HCT116 (cell line): Measurements from ENCODE around the gene MUC20. TPM values are rescaled to one million over a fixed set of nuclear protein-coding genes. Genes with fewer than 3 reads are reported as not detected.

Experiments used
- ATAC-seq: fragments of 200-7000 bp; cut with Tn5 transposase; 2 replicates; pipeline ENCODE4 v1.9.1; 2020; ENCODE audit warnings: mild to moderate bottlenecking, moderate library complexity
- BruUV-seq: library from RNA; stranded (reverse); fragments of 400-500 nt; replicated peaks from 2 replicates; lab custom pipeline; 2021; lab: Mats Ljungman, UMichigan
- CTCF ChIA-PET: fragments of 300-600 bp; sonication (Branson Sonifier 250); formaldehyde crosslinking; loops from one replicate; lab custom pipeline; 2021; ENCODE audit warnings: antibody characterized with exemption; lab: Charles Lee
- POLR2A ChIA-PET: fragments of 300-600, 350-600 bp; sonication (Branson Sonifier 250); formaldehyde crosslinking; loops from one replicate; lab custom pipeline; 2021; ENCODE audit warnings: antibody characterized with exemption; lab: Charles Lee
- RAD21 ChIA-PET, 2 experiments: fragments of 300-600 bp; sonication (Branson Sonifier 250); formaldehyde crosslinking; loops; one replicate each; lab custom pipeline; 2023; ENCODE audit warnings: low total read pairs in 2 of 2; ENCODE audit not compliant: uncharacterized antibody in 2 of 2, unreplicated experiment in 2 of 2, low non-redundant PET in 1 of 2; lab: Charles Lee
- DNase-seq: peaks from one replicate; pipeline ENCODE4 v3.0.0-alpha.2; 2010; ENCODE audit warnings: low read depth, low spot score
- H2AFZ ChIP-seq: fragments of 200-600 bp; shearing (Covaris generic), sonication (generic); 2 replicates; pipeline ENCODE4 v1.6.1; 2017; ENCODE audit warnings: low read depth, mixed run types, mixed read lengths, antibody characterized with exemption, low read length; ENCODE audit not compliant: poor library complexity, severe bottlenecking
- H3K27ac ChIP-seq: 2 replicates; pipeline ENCODE4 v1.5.1; 2012; ENCODE audit warnings: low read depth, low read length
- H3K27me3 ChIP-seq: fragments of 200-600 bp; sonication (generic); 2 replicates; pipeline ENCODE4 v1.6.1; 2016; ENCODE audit warnings: mixed run types, low read length, mixed read lengths; ENCODE audit not compliant: insufficient read depth
- H3K36me3 ChIP-seq, 2 experiments: fragments of 200-500 bp in 1 of 2; fragments of 200-600 bp in 1 of 2; sonication (Bioruptor generic) in 1 of 2; sonication (generic) in 1 of 2; 2 replicates each; pipeline versions ENCODE4 v1.5.1 to v1.6.1; 2014 to 2016; ENCODE audit warnings: low read length in 2 of 2, inconsistent platforms in 1 of 2, mixed read lengths in 1 of 2, mixed run types in 1 of 2; ENCODE audit not compliant: insufficient read depth in 2 of 2, control insufficient read depth in 1 of 2
- H3K4me1 ChIP-seq, 2 experiments: fragments of 200-600 bp in 1 of 2; sonication (generic) in 1 of 2; 2 replicates each; pipeline versions ENCODE4 v1.5.1 to v1.6.1; 2012 to 2017; ENCODE audit warnings: low read length in 2 of 2, inconsistent platforms in 1 of 2, mild to moderate bottlenecking in 1 of 2, mixed read lengths in 1 of 2, mixed run types in 1 of 2, moderate library complexity in 1 of 2; ENCODE audit not compliant: insufficient read depth in 2 of 2, control insufficient read depth in 1 of 2
- H3K4me2 ChIP-seq: fragments of 200-600 bp; sonication (generic); 2 replicates; pipeline ENCODE4 v1.6.1; 2017; ENCODE audit warnings: mixed run types, low read length, mixed read lengths
- H3K4me3 ChIP-seq, 2 experiments: fragments of 200-600 bp in 1 of 2; sonication (generic) in 1 of 2; replicated peaks in 1 of 2; 2 replicates each; pipeline ENCODE4 v1.5.1; 2011 to 2016; ENCODE audit warnings: low read length in 2 of 2, control low read depth in 1 of 2, low read depth in 1 of 2, mild to moderate bottlenecking in 1 of 2, mixed read lengths in 1 of 2, mixed run types in 1 of 2
- H3K79me2 ChIP-seq: fragments of 200-600 bp; sonication (generic); 2 replicates; pipeline ENCODE4 v1.6.1; 2017; ENCODE audit warnings: mild to moderate bottlenecking, mixed run types, low read length, moderate library complexity, mixed read lengths; ENCODE audit not compliant: insufficient read depth
- H3K9ac ChIP-seq: fragments of 200-600 bp; sonication (generic); 2 replicates; pipeline ENCODE4 v1.6.1; 2016; ENCODE audit warnings: low read length, mixed read lengths
- H3K9me2 ChIP-seq: fragments of 200-600 bp; sonication (generic), shearing (Covaris generic); 2 replicates; pipeline ENCODE4 v1.6.1; 2017; ENCODE audit warnings: mixed run types, mild to moderate bottlenecking, moderate library complexity; ENCODE audit not compliant: insufficient read depth
- H3K9me3 ChIP-seq, 2 experiments: fragments of 200-500 bp in 1 of 2; fragments of 200-600 bp in 1 of 2; sonication (Bioruptor generic) in 1 of 2; sonication (generic) in 1 of 2; 2 replicates each; pipeline ENCODE4 v1.6.1; 2014 to 2017; ENCODE audit warnings: low read length in 2 of 2, mixed read lengths in 2 of 2, inconsistent platforms in 1 of 2, low read depth in 1 of 2, mild to moderate bottlenecking in 1 of 2, mixed run types in 1 of 2, moderate library complexity in 1 of 2; ENCODE audit not compliant: control insufficient read depth in 1 of 2, insufficient read depth in 1 of 2
- H4K20me1 ChIP-seq: fragments of 200-600 bp; sonication (generic), shearing (Covaris generic); 2 replicates; pipeline ENCODE4 v1.6.1; 2017; ENCODE audit warnings: mixed run types, mild to moderate bottlenecking, moderate library complexity; ENCODE audit not compliant: insufficient read depth
- ATF3 ChIP-seq: IDR thresholded peaks from 2 replicates; pipeline ENCODE4 v1.6.1; 2012
- ELF1 ChIP-seq: IDR thresholded peaks from 2 replicates; pipeline ENCODE4 v1.6.1; 2012; ENCODE audit warnings: low read depth, borderline replicate concordance
- FOSL1 ChIP-seq: IDR thresholded peaks from 2 replicates; pipeline ENCODE4 v1.6.1; 2012; ENCODE audit warnings: low read depth
- JUND ChIP-seq: IDR thresholded peaks from 2 replicates; pipeline ENCODE4 v1.6.1; 2012
- POLR2AphosphoS5 ChIP-seq: IDR thresholded peaks from 2 replicates; pipeline ENCODE4 v1.6.1; 2011; ENCODE audit warnings: mild to moderate bottlenecking, low read depth, low read length, moderate library complexity
- SRF ChIP-seq: IDR thresholded peaks from 2 replicates; pipeline ENCODE4 v1.6.1; 2012; ENCODE audit warnings: low read depth
- intact Hi-C: fragments of 100-400 bp; cut with micrococcal nuclease; formaldehyde crosslinking; loops from 2 replicates; pipeline ENCODE4 v1.10.0; 2022
- total RNA-seq: library from RNA; stranded (reverse); gene quantifications from one replicate; pipeline ENCODE4 v1.2.1, GENCODE V29; 2021; ENCODE audit not compliant: unreplicated experiment
- TF ChIP-seq, protein P1 (sequence below): IDR thresholded peaks from 2 replicates; pipeline ENCODE4 v1.6.1; 2012; ENCODE audit warnings: low read depth

Gene MUC20
- total RNA-seq, 1 experiment from 2014 or later: 2.4 TPM

DNA sequence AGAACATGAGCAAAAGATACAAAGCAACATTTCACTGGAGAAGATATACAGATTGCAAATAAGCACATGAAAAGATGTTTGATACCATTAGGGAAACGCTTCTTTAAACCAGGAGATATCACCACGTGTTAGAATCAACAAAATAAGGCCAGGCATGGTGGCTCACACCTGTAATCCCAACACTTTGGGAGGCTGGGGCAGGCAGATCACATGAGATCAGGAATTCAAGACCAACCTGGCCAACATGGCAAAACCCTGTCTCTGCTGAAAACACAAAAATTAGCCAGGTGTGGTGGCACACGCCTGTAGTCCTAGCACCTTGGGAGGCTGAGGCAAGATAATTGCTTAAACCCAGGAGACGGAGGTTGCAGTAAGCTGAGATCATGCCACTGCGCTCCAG lies 20.5 kb upstream of the MUC20 start (continued):
- TF ChIP-seq, protein P1, sequence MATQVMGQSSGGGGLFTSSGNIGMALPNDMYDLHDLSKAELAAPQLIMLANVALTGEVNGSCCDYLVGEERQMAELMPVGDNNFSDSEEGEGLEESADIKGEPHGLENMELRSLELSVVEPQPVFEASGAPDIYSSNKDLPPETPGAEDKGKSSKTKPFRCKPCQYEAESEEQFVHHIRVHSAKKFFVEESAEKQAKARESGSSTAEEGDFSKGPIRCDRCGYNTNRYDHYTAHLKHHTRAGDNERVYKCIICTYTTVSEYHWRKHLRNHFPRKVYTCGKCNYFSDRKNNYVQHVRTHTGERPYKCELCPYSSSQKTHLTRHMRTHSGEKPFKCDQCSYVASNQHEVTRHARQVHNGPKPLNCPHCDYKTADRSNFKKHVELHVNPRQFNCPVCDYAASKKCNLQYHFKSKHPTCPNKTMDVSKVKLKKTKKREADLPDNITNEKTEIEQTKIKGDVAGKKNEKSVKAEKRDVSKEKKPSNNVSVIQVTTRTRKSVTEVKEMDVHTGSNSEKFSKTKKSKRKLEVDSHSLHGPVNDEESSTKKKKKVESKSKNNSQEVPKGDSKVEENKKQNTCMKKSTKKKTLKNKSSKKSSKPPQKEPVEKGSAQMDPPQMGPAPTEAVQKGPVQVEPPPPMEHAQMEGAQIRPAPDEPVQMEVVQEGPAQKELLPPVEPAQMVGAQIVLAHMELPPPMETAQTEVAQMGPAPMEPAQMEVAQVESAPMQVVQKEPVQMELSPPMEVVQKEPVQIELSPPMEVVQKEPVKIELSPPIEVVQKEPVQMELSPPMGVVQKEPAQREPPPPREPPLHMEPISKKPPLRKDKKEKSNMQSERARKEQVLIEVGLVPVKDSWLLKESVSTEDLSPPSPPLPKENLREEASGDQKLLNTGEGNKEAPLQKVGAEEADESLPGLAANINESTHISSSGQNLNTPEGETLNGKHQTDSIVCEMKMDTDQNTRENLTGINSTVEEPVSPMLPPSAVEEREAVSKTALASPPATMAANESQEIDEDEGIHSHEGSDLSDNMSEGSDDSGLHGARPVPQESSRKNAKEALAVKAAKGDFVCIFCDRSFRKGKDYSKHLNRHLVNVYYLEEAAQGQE: no peak
- TF ChIP-seq FOSL1 (no peak), ATF3 (no peak), SRF (no peak)

- H3K9me3 ChIP-seq: no peaks in the 10 kb centered on the region
- DNase-seq: no peak
- H3K4me3 ChIP-seq: no peak overlapping the region
- CTCF ChIA-PET: no interaction called here
- H3K9ac ChIP-seq: no peak overlapping the region
- H3K4me1 ChIP-seq: peaks cover 0 to 17% of the 10 kb centered on the region in 2 experiments; a peak in 2 of 4 replicates
- TF ChIP-seq POLR2AphosphoS5: peak; percentile 39; the same call in 1 of the 2 replicates
- TF ChIP-seq ELF1: no peak
- no peak for TF ChIP-seq JUND
- no peak overlapping the region for H2AFZ ChIP-seq
- no peak overlapping the region for H3K4me2 ChIP-seq
- no peak overlapping the region for H3K27ac ChIP-seq
- ATAC-seq: no peak
- H3K27me3 ChIP-seq: no peaks in the 10 kb centered on the region
- intact Hi-C loops: no loop called here
- POLR2A ChIA-PET: no interaction called here
- no peaks in the 10 kb centered on the region for H3K9me2 ChIP-seq
- RAD21 ChIA-PET: no interaction called here
- H3K36me3 ChIP-seq: no peaks in the 10 kb centered on the region
- no peaks in the 10 kb centered on the region for H4K20me1 ChIP-seq
- BruUV-seq: no TSS peak
- H3K79me2 ChIP-seq: no peaks in the 10 kb centered on the region
These were observed 19.5 kb upstream of the MUC20 start for GRCh38 chr3:195701042-195701915.
